Gastrocnemius medialis (tissue), 4 donors: ENCODE data around the gene FOXI3. TPM values are rescaled to one million over a fixed set of nuclear protein-coding genes. Genes with fewer than 3 reads are reported as not detected.
A peak's percentile ranks its signal among the peaks of the same experiment; 100 is the strongest.

ENCODE experiments used
- ATAC-seq, 2 donors: fragments of 150-250 bp; one replicate each; pipeline ENCODE4 v1.9.1; 2016
- DNase-seq, 2 donors: peaks; one replicate each; pipeline ENCODE4 v3.0.0-alpha.2; 2019
- H3K27ac ChIP-seq, 4 donors: fragments of 200-600 bp; sonication (generic); 1 replicate in 1 of 4; 2 replicates in 3 of 4; pipeline ENCODE4 v1.5.1; 2016 to 2018; ENCODE audit warnings: mild to moderate bottlenecking in 2 of 4, moderate library complexity in 1 of 4
- H3K27me3 ChIP-seq, 3 donors: fragments of 200-600 bp; sonication (generic) in 2 of 3; 1 replicate in 1 of 3; 2 replicates in 2 of 3; pipeline versions ENCODE4 v1.5.1 to v1.6.0; 2016 to 2019; ENCODE audit warnings: mild to moderate bottlenecking in 1 of 3, moderate library complexity in 1 of 3
- H3K36me3 ChIP-seq, 2 donors: fragments of 200-600 bp; sonication (generic) in 1 of 2; one replicate each; pipeline ENCODE4 v1.5.1; 2017 to 2018
- H3K4me1 ChIP-seq, 2 donors: fragments of 200-600 bp; sonication (generic) in 1 of 2; one replicate each; pipeline ENCODE4 v1.5.1; 2016 to 2017; ENCODE audit warnings: mild to moderate bottlenecking in 2 of 2
- H3K4me3 ChIP-seq, 4 donors: fragments of 200-600 bp; sonication (generic) in 3 of 4; 1 replicate in 1 of 4; 2 replicates in 3 of 4; pipeline ENCODE4 v1.5.1; 2016 to 2019; ENCODE audit warnings: mild to moderate bottlenecking in 2 of 4
- H3K9me3 ChIP-seq, 3 donors: fragments of 200-600 bp; sonication (generic) in 2 of 3; 1 replicate in 1 of 3; 2 replicates in 2 of 3; pipeline ENCODE4 v1.5.1; 2016 to 2019
- CTCF ChIP-seq, 5 experiments: fragments of 450-650 bp in 3 of 5; fragments of 200-600 bp in 2 of 5; sonication (generic) in 2 of 5; IDR thresholded peaks in 4 of 5; conservative IDR thresholded peaks in 1 of 5; 1 replicate in 4 of 5; 2 replicates in 1 of 5; pipeline ENCODE4 v1.5.1; 2016 to 2019; ENCODE audit warnings: antibody characterized with exemption in 5 of 5, mild to moderate bottlenecking in 3 of 5, moderate library complexity in 3 of 5
- POLR2A ChIP-seq, 2 donors: fragments of 450-650 bp; IDR thresholded peaks; one replicate each; pipeline ENCODE4 v1.6.1; 2017; ENCODE audit warnings: antibody characterized with exemption in 2 of 2, mild to moderate bottlenecking in 2 of 2, moderate library complexity in 2 of 2
- in situ Hi-C, 4 donors: fragments of 200-750 bp; cut with MboI; loops; one replicate each; pipeline versions ENCODE4 v1.15.0 to v1.8.0; 2017; ENCODE audit warnings: low sequenced_read_pairs in 4 of 4
- intact Hi-C: fragments of 100-400 bp; cut with DNase I; formaldehyde crosslinking; loops from one replicate; pipeline ENCODE4 v1.15.1; 2023; ENCODE audit warnings: low total_unique reads
- total RNA-seq, 4 donors: library from RNA; depleted of rRNA; stranded (reverse); fragments of >200 nt; gene quantifications; one replicate each; pipeline versions ENCODE4 v1.1.0 to v1.2.3, GENCODE V29; 2016

Gene FOXI3
- total RNA-seq, 4 donors from 2014 or later, result not detected

- Histone ChIP-seq H3K27ac (no peak overlapping the region), H3K9me3 (no peaks in the 10 kb centered on the region), H3K27me3 (peaks cover 24 to 31% (median 27%) of the 10 kb centered on the region in 3 donors), H3K4me1 (no peaks in the 10 kb centered on the region), H3K36me3 (no peaks in the 10 kb centered on the region), H3K4me3 (no peak overlapping the region)
- DNase-seq, result no peak
- intact Hi-C loops, result no loop called here
- ATAC-seq, result no peak
- in situ Hi-C loops, result no loop called here
- TF ChIP-seq CTCF (IDR thresholded peaks at IDR 0.05 in 4 of 5, conservative IDR thresholded peaks at IDR 0.05 in 1 of 5), result no peak
Observed at GRCh38 chr2:88458633-88459032, 6.1 kb upstream of the FOXI3 start.

GRCh38 chr2:88452980-88453582 is 588 bp upstream of the FOXI3 start:
- TF ChIP-seq POLR2A (IDR thresholded peaks at IDR 0.05) (no peak), CTCF (IDR thresholded peaks at IDR 0.05 in 4 of 5, conservative IDR thresholded peaks at IDR 0.05 in 1 of 5) (no peak)

GRCh38 chr2:88451811-88452564 is 505 bp downstream of the FOXI3 start:
- DNase-seq (no peak), ATAC-seq (no peak)
- Histone ChIP-seq H3K27ac (no peak overlapping the region), H3K4me3 (peak overlapping the region in 1 of 4 donors; percentile 21), H3K9me3 (no peaks in the 10 kb centered on the region), H3K27me3 (peaks cover 56 to 71% (median 56%) of the 10 kb centered on the region in 3 donors), H3K4me1 (peaks cover 0 to 5% of the 10 kb centered on the region in 2 donors), H3K36me3 (no peaks in the 10 kb centered on the region)
- intact Hi-C loops, result no loop called here
- in situ Hi-C loops, result no loop called here
- no peak for TF ChIP-seq CTCF (IDR thresholded peaks at IDR 0.05 in 4 of 5, conservative IDR thresholded peaks at IDR 0.05 in 1 of 5)
- no peak for TF ChIP-seq POLR2A (IDR thresholded peaks at IDR 0.05)

More at GRCh38 chr2:88452980-88453582, 588 bp upstream of the FOXI3 start:
- Histone ChIP-seq H3K4me3 (peak overlapping the region in 2 of 4 donors; percentile 21 to 37), H3K4me1 (peaks cover 0 to 5% of the 10 kb centered on the region in 2 donors), H3K9me3 (no peaks in the 10 kb centered on the region), H3K27ac (no peak overlapping the region), H3K27me3 (peaks cover 53 to 66% (median 56%) of the 10 kb centered on the region in 3 donors), H3K36me3 (no peaks in the 10 kb centered on the region)
- in situ Hi-C loops (no loop called here), intact Hi-C loops (no loop called here)
- DNase-seq (no peak), ATAC-seq (no peak)

- TF ChIP-seq POLR2A (IDR thresholded peaks at IDR 0.05) (no peak), CTCF (IDR thresholded peaks at IDR 0.05 in 4 of 5, conservative IDR thresholded peaks at IDR 0.05 in 1 of 5) (no peak)
- intact Hi-C loops, result no loop called here
- no peaks in the 10 kb centered on the region for H3K36me3 ChIP-seq
- H3K27ac ChIP-seq, result no peak overlapping the region
- no peaks in the 10 kb centered on the region for H3K9me3 ChIP-seq
- no peak overlapping the region for H3K4me3 ChIP-seq
- H3K4me1 ChIP-seq, result peaks cover 0 to 5% of the 10 kb centered on the region in 2 donors
- in situ Hi-C loops, result no loop called here
- ATAC-seq (no peak), DNase-seq (no peak)
- H3K27me3 ChIP-seq, result peaks cover 50 to 71% (median 54%) of the 10 kb centered on the region in 3 donors
Observed at GRCh38 chr2:88450925-88451810, 1.3 kb downstream of the FOXI3 start.
